CD4-positive, alpha-beta T cell (primary cell): ENCODE measurements around the gene CGGBP1. TPM values are rescaled to one million over a fixed set of nuclear protein-coding genes. Genes with fewer than 3 reads are reported as not detected.
A peak's percentile ranks its signal among the peaks of the same experiment; 100 is the strongest.

Experiments used
- ATAC-seq: fragments of 200-7000 bp; cut with Tn5 transposase; one replicate; pipeline ENCODE4 v1.10.0; 2022; ENCODE audit warnings: mild to moderate bottlenecking; ENCODE audit not compliant: poor library complexity
- CTCF ChIA-PET: fragments of 350-600 bp; sonication (Branson Sonifier 250); formaldehyde crosslinking; loops from one replicate; lab custom pipeline; 2021; ENCODE audit warnings: antibody characterized with exemption, inconsistent platforms; lab: Charles Lee
- POLR2A ChIA-PET: fragments of 350-600 bp; sonication (Branson Sonifier 250); formaldehyde crosslinking; loops from one replicate; lab custom pipeline; 2021; ENCODE audit warnings: antibody characterized with exemption, inconsistent platforms; lab: Charles Lee
- DNase-seq, 14 experiments: peaks; one replicate each; pipeline ENCODE4 v3.0.0-alpha.2; 2013 to 2020; ENCODE audit warnings: mixed read lengths in 2 of 14
- H3K27ac ChIP-seq, 2 donors: one replicate each; pipeline versions ENCODE4 v1.5.1 to v1.7.0; 2013; ENCODE audit warnings: low read length in 2 of 2, low read depth in 1 of 2, mild to moderate bottlenecking in 1 of 2
- H3K27me3 ChIP-seq, 2 experiments: 1 replicate in 1 of 2; 2 replicates in 1 of 2; pipeline versions ENCODE4 v1.6.1 to v1.7.0; 2013; ENCODE audit warnings: low read length in 2 of 2, control low read depth in 1 of 2, mild to moderate bottlenecking in 1 of 2, moderate library complexity in 1 of 2; ENCODE audit not compliant: insufficient read depth in 2 of 2, control insufficient read depth in 1 of 2
- H3K36me3 ChIP-seq: one replicate; pipeline ENCODE4 v1.6.1; 2013; ENCODE audit warnings: low read length, control low read depth; ENCODE audit not compliant: insufficient read depth
- H3K4me1 ChIP-seq: one replicate; pipeline ENCODE4 v1.6.1; 2013; ENCODE audit warnings: low read length, control low read depth; ENCODE audit not compliant: insufficient read depth
- H3K4me3 ChIP-seq: one replicate; pipeline ENCODE4 v1.5.1; 2013; ENCODE audit warnings: mild to moderate bottlenecking, low read length, moderate library complexity
- H3K9me3 ChIP-seq, 2 experiments: 1 replicate in 1 of 2; 2 replicates in 1 of 2; pipeline versions ENCODE4 v1.6.1 to v1.7.0; 2013; ENCODE audit warnings: low read length in 2 of 2, mild to moderate bottlenecking in 2 of 2, control low read depth in 1 of 2, moderate library complexity in 1 of 2; ENCODE audit not compliant: control insufficient read depth in 1 of 2, insufficient read depth in 1 of 2
- H3K27ac Mint-ChIP-seq: one replicate; pipeline ENCODE4 v1.8.0; 2020; ENCODE audit warnings: mixed read lengths
- H3K27me3 Mint-ChIP-seq: one replicate; pipeline ENCODE4 v1.8.0; 2021; ENCODE audit warnings: mixed read lengths
- H3K36me3 Mint-ChIP-seq: one replicate; pipeline ENCODE4 v1.8.0; 2021; ENCODE audit warnings: low read depth, mixed read lengths
- H3K4me1 Mint-ChIP-seq: one replicate; pipeline ENCODE4 v1.8.0; 2021; ENCODE audit warnings: low read depth, mixed read lengths
- H3K4me3 Mint-ChIP-seq: one replicate; pipeline ENCODE4 v1.8.0; 2020; ENCODE audit warnings: mild to moderate bottlenecking, mixed read lengths
- H3K9me3 Mint-ChIP-seq: one replicate; pipeline ENCODE4 v1.8.0; 2020; ENCODE audit warnings: mixed read lengths
- CTCF ChIP-seq: fragments of 200-600 bp; IDR thresholded peaks from one replicate; pipeline ENCODE4 v1.8.0; 2022; ENCODE audit warnings: antibody characterized with exemption, mild to moderate bottlenecking
- intact Hi-C, 2 experiments: fragments of 100-400 bp; cut with DNase I in 1 of 2; cut with micrococcal nuclease in 1 of 2; formaldehyde crosslinking; loops; one replicate each; pipeline versions ENCODE4 v1.15.1 to v1.9.0; 2023 to 2025; cut with DNase I, micrococcal nuclease
- total RNA-seq, 174 experiments: library from RNA in 2 of 174; stranded (reverse) in 2 of 174; gene quantifications; one replicate each; pipeline ENCODE4 v1.2.3 and lab custom pipeline; 2021 to 2026

Gene CGGBP1
- total RNA-seq, 2 experiments from 2014 or later: 88.7 to 89.7 TPM

- intact Hi-C loops: no loop called here
- Histone ChIP-seq H3K4me1 (no peaks in the 10 kb centered on the region), H3K36me3 (no peaks in the 10 kb centered on the region), H3K27me3 (no peaks in the 10 kb centered on the region), H3K4me3 (no peak overlapping the region), H3K9me3 (peaks cover 0 to 7% of the 10 kb centered on the region in 2 experiments), H3K27ac (no peak overlapping the region)
- TF ChIP-seq CTCF: no peak
- no peaks in the 10 kb centered on the region for H3K27me3 Mint-ChIP-seq
- ChIA-PET POLR2A (interaction anchor here (0.6 to 1.9 kb wide), 2 partner anchors 15 to 89 kb away, joined by 3 to 6 read pairs; partner anchors contain the start of gene ZNF654), CTCF (no interaction called here)
- H3K27ac Mint-ChIP-seq: no peak overlapping the region
- DNase-seq (no peak), ATAC-seq (no peak)
- no peak overlapping the region for H3K4me3 Mint-ChIP-seq
- peaks cover 78% of the 10 kb centered on the region for H3K4me1 Mint-ChIP-seq
- no peaks in the 10 kb centered on the region for H3K36me3 Mint-ChIP-seq
- H3K9me3 Mint-ChIP-seq: peaks cover 2% of the 10 kb centered on the region
These were observed 16.3 kb upstream of the CGGBP1 start for GRCh38 chr3:88075072-88075471.

DNA sequence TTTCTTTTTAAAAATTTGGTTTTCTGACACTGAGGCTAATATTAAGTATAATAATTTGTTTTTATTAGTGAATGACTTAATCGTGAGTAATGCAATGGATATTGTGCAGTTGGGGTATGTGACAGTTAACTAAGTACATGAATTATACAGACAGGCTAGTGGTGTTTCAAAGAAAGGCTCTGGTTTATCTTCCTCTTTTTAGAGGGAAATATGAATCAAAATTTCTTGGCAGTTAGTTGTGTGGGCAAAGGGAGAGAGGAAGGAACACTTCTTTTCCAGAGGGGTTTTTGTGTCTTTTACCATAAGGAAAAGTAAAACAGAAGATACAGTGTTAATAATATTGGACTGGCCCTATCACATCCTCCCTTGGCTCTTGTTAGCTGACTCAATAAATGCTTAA, 2.9 kb upstream of the CGGBP1 start:
- Histone ChIP-seq H3K9me3 (no peaks in the 10 kb centered on the region), H3K4me1 (peaks cover 8% of the 10 kb centered on the region), H3K27me3 (no peaks in the 10 kb centered on the region), H3K4me3 (no peak overlapping the region), H3K27ac (no peak overlapping the region), H3K36me3 (peaks cover 8% of the 10 kb centered on the region)
- ChIA-PET CTCF (no interaction called here), POLR2A (interaction anchor here (4.7 kb wide), 1 partner anchor 88 kb away, joined by 124 read pairs; the partner anchor contains the start of gene C3orf38)
- Mint-ChIP-seq H3K27ac (peak overlapping the region; percentile 50), H3K36me3 (peaks cover 25% of the 10 kb centered on the region), H3K4me1 (peaks cover 61% of the 10 kb centered on the region), H3K4me3 (peak overlapping the region; percentile 60), H3K9me3 (no peaks in the 10 kb centered on the region), H3K27me3 (no peaks in the 10 kb centered on the region)
- DNase-seq: no peak
- intact Hi-C loops: loop anchor here in 1 of 2 experiments (5.0 kb wide), 1 partner anchor 41 kb away; no protein-coding TSS in a partner anchor
- TF ChIP-seq CTCF: no peak
- no peak for ATAC-seq

DNA sequence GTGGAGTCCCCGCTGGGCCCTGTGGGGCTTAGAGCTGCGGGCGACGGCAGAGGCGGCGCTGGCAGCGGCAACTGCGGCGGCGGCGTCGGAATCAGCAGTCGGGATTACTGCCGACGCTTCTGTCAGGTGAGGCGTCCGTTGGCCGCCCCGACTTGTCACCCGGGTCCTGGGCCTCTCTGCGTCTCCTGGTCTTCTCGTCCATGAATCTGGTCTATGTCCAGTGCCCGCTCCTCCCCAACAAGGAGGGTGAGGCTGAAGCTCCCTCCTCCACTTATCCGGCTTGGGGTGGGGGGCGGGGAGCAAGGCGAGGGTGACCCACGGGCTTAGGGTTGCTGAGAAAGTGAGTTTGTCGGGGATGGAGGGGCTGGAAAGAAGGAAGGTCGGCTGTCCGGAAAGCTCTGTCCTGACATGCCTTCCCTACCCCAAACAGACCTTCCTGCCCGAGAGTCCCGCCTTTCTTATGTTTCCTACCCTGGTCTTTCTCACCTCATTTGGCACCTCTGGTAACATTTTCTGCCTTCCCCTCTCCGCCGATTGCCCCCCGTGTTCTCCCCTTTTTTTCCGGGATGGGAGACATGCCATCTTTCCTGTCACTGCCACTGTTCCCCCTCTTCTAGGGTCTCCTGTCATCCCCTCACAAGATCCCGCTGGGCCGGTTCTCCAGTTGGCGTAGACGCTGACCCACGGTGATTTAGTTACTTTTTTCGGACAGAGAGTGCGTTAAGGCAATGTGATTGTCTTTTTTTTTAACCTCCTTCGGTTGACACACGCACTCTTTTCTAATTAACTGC, 770 bp upstream of the CGGBP1 start:
- TF ChIP-seq CTCF: no peak
- CTCF ChIA-PET: interaction anchor here (0.7 to 0.9 kb wide), 2 partner anchors 34 to 90 kb away, joined by 3 to 4 read pairs; partner anchors contain the start of gene C3orf38
- ATAC-seq: no peak
- POLR2A ChIA-PET: interaction anchor here (0.7 to 4.7 kb wide), 15 partner anchors 9 to 832 kb away, joined by 3 to 124 read pairs (median 6); partner anchors contain the start of genes C3orf38 and CHMP2B
- H3K36me3 ChIP-seq: peaks cover 25% of the 10 kb centered on the region
- peak overlapping the region; percentile 100 for H3K4me3 Mint-ChIP-seq
- H3K27me3 ChIP-seq: no peaks in the 10 kb centered on the region
- H3K4me1 ChIP-seq: peaks cover 8% of the 10 kb centered on the region
- peak overlapping the region; percentile 66 to 71 for H3K27ac ChIP-seq
- no peaks in the 10 kb centered on the region for H3K9me3 ChIP-seq
- H3K4me1 Mint-ChIP-seq: peaks cover 74% of the 10 kb centered on the region
- intact Hi-C loops: loop anchor here (2.0 to 5.0 kb wide), 5 partner anchors 29 to 831 kb away; partner anchors contain the start of gene C3orf38 (in 1 of the 2)
- peak overlapping the region; percentile 93 for H3K27ac Mint-ChIP-seq
- H3K9me3 Mint-ChIP-seq: no peaks in the 10 kb centered on the region
- H3K4me3 ChIP-seq: peak overlapping the region; percentile 98
- no peaks in the 10 kb centered on the region for H3K27me3 Mint-ChIP-seq
- H3K36me3 Mint-ChIP-seq: peaks cover 41% of the 10 kb centered on the region
- peak in 5 of 14 experiments; percentile 1 to 33 (median 7) for DNase-seq
